Camera-type eye (tissue), 1 donor: ENCODE data around the gene CCL13. TPM values are rescaled to one million over a fixed set of nuclear protein-coding genes. Genes with fewer than 3 reads are reported as not detected.

Experiments used
- total RNA-seq: library from RNA; depleted of rRNA; stranded (reverse); fragments of >200 nt; gene quantifications from one replicate; pipeline ENCODE4 v1.2.3, GENCODE V29; 2014

The CCL13 gene
- total RNA-seq = not detected

GRCh38 chr17:34356194-34356593, at the start of gene CCL13:
CCL13 (plus strand) TSS chr17:34356480; CDS start chr17:34356527, 47 bp downstream.

GRCh38 chr17:34319039-34319483, 37.2 kb upstream of the CCL13 start, which contains the start of gene CCL8:
CCL8 (plus strand) TSS chr17:34319435; CDS start chr17:34319502, 67 bp downstream.

GRCh38 chr17:34363183-34363661, 6.9 kb downstream of the CCL13 start, which contains the start of gene CCL1:
CCL1 (minus strand) TSS chr17:34363233; CDS start chr17:34363161, 72 bp downstream.

Other genes with a start within 250 kb of the CCL13 start
- gene CCL2, start 101.2 kb upstream of the CCL13 start, total RNA-seq = 15.1 TPM
- gene CCL7, start 86.3 kb upstream of the CCL13 start, total RNA-seq = not detected
- not detected for gene CCL11, start 70.7 kb upstream of the CCL13 start, total RNA-seq
- gene CCL8, start 37.0 kb upstream of the CCL13 start, total RNA-seq = 0.33 TPM
- gene CCL1, start 6.8 kb downstream of the CCL13 start, total RNA-seq = not detected
- 15.3 TPM for gene TMEM132E, start 223.1 kb downstream of the CCL13 start, total RNA-seq